Epithelial cell of prostate (primary cell): ENCODE data around the gene CNPY1.

ENCODE experiments used
- DNase-seq: peaks from one replicate; pipeline ENCODE4 v3.0.0-alpha.2; 2011; ENCODE audit warnings: low read depth, low spot score
- H3K27ac ChIP-seq: fragments of 450-650 bp; 2 replicates; pipeline ENCODE4 v1.5.1; 2017; ENCODE audit warnings: mild to moderate bottlenecking

The CNPY1 gene

GRCh38 chr7:155560982-155561686, 14.8 kb upstream of the CNPY1 start:
- no peak overlapping the region for H3K27ac ChIP-seq
- DNase-seq = no peak

- no peak for DNase-seq
- H3K27ac ChIP-seq = no peak overlapping the region
These were observed 14.0 kb upstream of the CNPY1 start for GRCh38 chr7:155560196-155560885.

- no peak overlapping the region for H3K27ac ChIP-seq
- DNase-seq = no peak
These were observed 13.3 kb upstream of the CNPY1 start for GRCh38 chr7:155559519-155560108.

- no peak overlapping the region for H3K27ac ChIP-seq
- no peak for DNase-seq
These were observed 12.6 kb upstream of the CNPY1 start for GRCh38 chr7:155558961-155559360.

GRCh38 chr7:155558351-155558750, 12.0 kb upstream of the CNPY1 start:
- no peak overlapping the region for H3K27ac ChIP-seq
- DNase-seq = no peak

- H3K27ac ChIP-seq = no peak overlapping the region
- no peak for DNase-seq
These were observed 11.4 kb upstream of the CNPY1 start for GRCh38 chr7:155557778-155558177.

- no peak overlapping the region for H3K27ac ChIP-seq
- no peak for DNase-seq
These were observed 10.4 kb upstream of the CNPY1 start for GRCh38 chr7:155556763-155557162.

- DNase-seq = no peak
These were observed 8.8 kb upstream of the CNPY1 start for GRCh38 chr7:155555116-155555695.

GRCh38 chr7:155553871-155554270, 7.5 kb upstream of the CNPY1 start:
- DNase-seq = no peak
- no peak overlapping the region for H3K27ac ChIP-seq

More at GRCh38 chr7:155555116-155555695, 8.8 kb upstream of the CNPY1 start:
- H3K27ac ChIP-seq = no peak overlapping the region

- DNase-seq = no peak
- no peak overlapping the region for H3K27ac ChIP-seq
These were observed 5.6 kb upstream of the CNPY1 start for GRCh38 chr7:155551785-155552611.

GRCh38 chr7:155550916-155551315, 4.6 kb upstream of the CNPY1 start:
- no peak overlapping the region for H3K27ac ChIP-seq
- no peak for DNase-seq

- no peak for DNase-seq
These were observed 2.9 kb upstream of the CNPY1 start for GRCh38 chr7:155549226-155549625.

GRCh38 chr7:155547161-155547791, 917 bp upstream of the CNPY1 start:
- H3K27ac ChIP-seq = no peak overlapping the region
- DNase-seq = no peak

More at GRCh38 chr7:155549226-155549625, 2.9 kb upstream of the CNPY1 start:
- H3K27ac ChIP-seq = no peak overlapping the region

GRCh38 chr7:155545348-155545747, 1.0 kb downstream of the CNPY1 start:
- DNase-seq = no peak
- H3K27ac ChIP-seq = no peak overlapping the region

GRCh38 chr7:155544485-155544884, 1.9 kb downstream of the CNPY1 start:
- no peak overlapping the region for H3K27ac ChIP-seq
- no peak for DNase-seq

- DNase-seq = no peak
- H3K27ac ChIP-seq = no peak overlapping the region
These were observed 2.4 kb downstream of the CNPY1 start for GRCh38 chr7:155543926-155544325.

GRCh38 chr7:155543011-155543876, 3.1 kb downstream of the CNPY1 start:
- H3K27ac ChIP-seq = no peak overlapping the region
- DNase-seq = no peak

GRCh38 chr7:155541986-155542675, 4.2 kb downstream of the CNPY1 start:
- H3K27ac ChIP-seq = no peak overlapping the region
- DNase-seq = no peak
